Measurements from ENCODE around the gene PHF5A.

GRCh38 chr22:41471568-41471967 lies 3.1 kb upstream of the PHF5A start:
- no peak for TF ChIP-seq CTCF (IDR thresholded peaks at IDR 0.05)
- TF ChIP-seq EP300 (IDR thresholded peaks at IDR 0.05), result no peak
- peak in 1 of 3 donors; percentile 6 for TF ChIP-seq POLR2AphosphoS5 (IDR thresholded peaks at IDR 0.05)
- no peak for TF ChIP-seq POLR2A (IDR thresholded peaks at IDR 0.05)

All from stomach (tissue), 4 donors.